GM10266 (cell line): ENCODE measurements around the gene IL16.

Source experiments
- DNase-seq: peaks from one replicate; pipeline ENCODE4 v3.0.0; 2012; ENCODE audit errors: extremely low spot score
- TF ChIP-seq, protein P1 (sequence below): IDR thresholded peaks from 2 replicates; pipeline ENCODE4 v1.5.1; 2012; ENCODE audit warnings: mild to moderate bottlenecking, low read depth; ENCODE audit not compliant: control insufficient read depth, insufficient read depth; ENCODE audit errors: missing control alignments

IL16 gene

DNA sequence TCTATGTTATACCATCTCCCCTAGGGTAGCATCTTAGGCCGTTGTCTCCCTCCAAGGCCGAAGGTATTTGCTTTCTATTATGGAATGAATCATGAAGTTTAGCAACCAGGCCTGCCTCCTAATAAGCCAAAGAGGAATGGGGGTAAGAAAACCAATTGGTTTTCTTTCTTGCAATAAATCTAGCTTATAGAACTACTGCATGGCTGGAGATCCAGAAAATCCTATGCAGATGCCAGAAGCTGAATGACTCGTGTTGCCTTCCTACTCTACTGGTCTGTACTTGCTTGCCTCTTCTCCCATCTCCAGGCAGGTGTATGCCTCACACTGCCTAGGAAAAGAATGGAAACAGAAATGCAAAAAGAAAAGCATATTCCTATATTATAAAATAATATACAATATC, 31.1 kb upstream of the IL16 start:
- TF ChIP-seq, protein P1, sequence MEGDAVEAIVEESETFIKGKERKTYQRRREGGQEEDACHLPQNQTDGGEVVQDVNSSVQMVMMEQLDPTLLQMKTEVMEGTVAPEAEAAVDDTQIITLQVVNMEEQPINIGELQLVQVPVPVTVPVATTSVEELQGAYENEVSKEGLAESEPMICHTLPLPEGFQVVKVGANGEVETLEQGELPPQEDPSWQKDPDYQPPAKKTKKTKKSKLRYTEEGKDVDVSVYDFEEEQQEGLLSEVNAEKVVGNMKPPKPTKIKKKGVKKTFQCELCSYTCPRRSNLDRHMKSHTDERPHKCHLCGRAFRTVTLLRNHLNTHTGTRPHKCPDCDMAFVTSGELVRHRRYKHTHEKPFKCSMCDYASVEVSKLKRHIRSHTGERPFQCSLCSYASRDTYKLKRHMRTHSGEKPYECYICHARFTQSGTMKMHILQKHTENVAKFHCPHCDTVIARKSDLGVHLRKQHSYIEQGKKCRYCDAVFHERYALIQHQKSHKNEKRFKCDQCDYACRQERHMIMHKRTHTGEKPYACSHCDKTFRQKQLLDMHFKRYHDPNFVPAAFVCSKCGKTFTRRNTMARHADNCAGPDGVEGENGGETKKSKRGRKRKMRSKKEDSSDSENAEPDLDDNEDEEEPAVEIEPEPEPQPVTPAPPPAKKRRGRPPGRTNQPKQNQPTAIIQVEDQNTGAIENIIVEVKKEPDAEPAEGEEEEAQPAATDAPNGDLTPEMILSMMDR: no peak
- no peak for DNase-seq

- TF ChIP-seq, protein P1: no peak
- no peak for DNase-seq
These were observed 29.9 kb upstream of the IL16 start for GRCh38 chr15:81166636-81167305.

- no peak for DNase-seq
- TF ChIP-seq, protein P1: no peak
These were observed 28.6 kb upstream of the IL16 start for GRCh38 chr15:81168131-81168526.

GRCh38 chr15:81168644-81169043, 28.0 kb upstream of the IL16 start:
- TF ChIP-seq, protein P1: no peak
- no peak for DNase-seq

- DNase-seq: no peak
These were observed 26.2 kb upstream of the IL16 start for GRCh38 chr15:81170511-81170910.

DNA sequence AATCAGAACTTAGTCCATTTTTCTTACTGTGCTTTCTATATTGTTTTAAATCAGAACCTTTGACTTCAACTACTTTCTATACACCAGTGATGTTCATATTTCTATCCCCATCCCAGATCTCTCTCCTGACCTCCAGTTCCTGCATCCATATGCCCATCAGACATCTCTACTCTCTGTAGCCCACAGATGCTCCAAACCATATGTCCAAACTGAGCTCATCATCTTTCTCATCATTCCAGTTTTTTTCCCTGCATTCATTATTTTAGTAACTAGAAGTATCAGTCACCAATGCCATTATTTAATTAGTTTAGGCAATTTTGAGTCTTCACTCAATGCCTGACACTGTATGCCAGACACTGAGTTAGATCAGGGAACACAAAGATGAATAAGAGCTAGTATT, 25.4 kb upstream of the IL16 start:
- TF ChIP-seq, protein P1: no peak
- no peak for DNase-seq

More at GRCh38 chr15:81170511-81170910, 26.2 kb upstream of the IL16 start:
- TF ChIP-seq, protein P1: no peak

DNA sequence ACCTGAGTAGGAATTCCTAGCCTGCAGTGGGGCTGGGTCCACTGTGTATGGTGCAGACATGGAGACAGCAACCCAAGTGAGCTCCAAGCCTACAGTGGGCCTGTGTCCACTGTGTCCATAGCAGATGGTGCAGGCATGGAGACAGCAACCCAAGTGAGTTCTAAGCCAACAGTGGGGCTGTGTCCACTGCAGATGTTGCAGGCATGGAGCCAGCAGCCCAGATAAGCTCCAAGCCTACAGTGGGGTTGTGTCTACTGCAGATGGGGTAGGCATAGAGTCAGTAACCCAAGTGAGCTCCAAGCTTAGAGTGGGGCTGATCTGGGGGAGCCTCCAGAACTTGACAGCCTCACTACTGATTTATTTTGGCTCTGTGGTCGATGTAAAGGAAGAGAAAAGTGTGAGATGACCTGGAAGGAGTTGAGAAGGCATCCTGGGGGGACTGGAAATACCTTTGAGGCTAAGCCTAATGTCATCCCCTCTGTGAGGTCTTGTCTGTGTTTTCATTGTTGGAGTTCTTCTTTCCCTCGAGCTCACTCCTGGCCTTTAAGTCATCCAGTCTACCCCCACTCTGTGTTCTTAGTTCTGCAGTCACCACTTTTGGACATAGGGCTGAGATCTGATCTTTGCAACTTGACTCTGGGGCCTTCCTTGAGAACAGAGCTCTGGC, 22.4 kb upstream of the IL16 start:
- TF ChIP-seq, protein P1: no peak
- DNase-seq: no peak
